GM19468 (cell line): ENCODE data around the gene MED12L.

ENCODE experiments used
- ATAC-seq: cut with Tn5 transposase; IDR thresholded peaks from one replicate; pipeline ENCODE4 v1.9.1; 2021; ENCODE audit warnings: mild to moderate bottlenecking, moderate library complexity, moderate number of reproducible peaks; ENCODE audit not compliant: unreplicated experiment; ENCODE audit errors: extremely low read depth

Gene MED12L

DNA sequence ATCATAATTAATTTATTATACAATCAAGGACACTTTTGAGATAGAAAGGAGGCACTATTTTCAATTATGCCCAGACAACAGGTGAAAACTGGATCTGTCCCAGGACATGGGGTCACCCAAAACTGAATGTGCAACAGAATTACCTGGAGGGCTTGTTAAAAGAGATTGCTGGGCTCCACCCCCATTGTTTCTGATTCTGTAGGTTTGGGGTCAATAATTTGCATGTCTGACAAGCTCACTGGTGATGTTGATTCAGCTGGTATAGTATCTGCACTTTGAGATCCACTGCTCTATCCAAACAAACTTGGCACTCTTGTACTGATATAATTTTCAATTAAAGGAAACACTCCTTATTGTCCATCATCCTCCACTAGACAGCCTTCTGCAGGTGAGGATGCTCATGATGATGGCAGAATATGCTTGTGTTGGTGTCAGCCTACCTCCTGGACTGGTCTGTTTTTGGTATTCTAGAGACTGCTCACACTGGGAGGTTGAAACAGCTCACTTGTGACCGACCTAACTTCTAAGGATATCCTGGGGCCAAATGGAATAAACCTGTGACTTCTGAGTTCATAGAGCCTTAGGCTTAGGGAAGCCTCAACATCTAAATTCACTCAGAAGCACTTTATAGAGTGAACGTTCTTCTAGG lies 190.7 kb downstream of the MED12L start:
- ATAC-seq: no peak

GRCh38 chr3:151276687-151277042 lies 191.2 kb downstream of the MED12L start:
- no peak for ATAC-seq

DNA sequence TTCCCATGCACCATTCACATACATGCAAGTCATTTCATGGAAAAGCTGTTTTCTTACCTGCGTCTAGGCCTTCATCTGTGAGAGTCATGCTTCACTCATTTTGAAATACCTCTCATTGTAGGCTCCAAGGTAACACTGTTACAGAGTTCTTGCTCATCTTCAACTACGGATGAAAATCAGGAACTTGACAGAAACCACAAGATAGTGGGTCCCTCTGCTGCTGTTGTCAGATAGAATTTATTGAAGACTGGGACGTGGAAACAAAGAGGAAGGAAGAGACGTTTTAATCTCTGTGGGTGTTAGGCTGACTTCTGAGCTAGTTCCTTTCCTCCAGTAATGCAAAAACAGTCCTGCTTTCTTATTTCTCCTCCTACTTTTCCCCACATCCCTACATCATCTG lies 192.8 kb downstream of the MED12L start, which contains the start of gene P2RY14:
Gene P2RY14 (minus strand): TSS at position 313 of the 400 bp plus-strand sequence. CDS start 64,226 bp downstream, outside the sequence.
- no peak for ATAC-seq

GRCh38 chr3:151281671-151282324 lies 196.3 kb downstream of the MED12L start:
- no peak for ATAC-seq

DNA sequence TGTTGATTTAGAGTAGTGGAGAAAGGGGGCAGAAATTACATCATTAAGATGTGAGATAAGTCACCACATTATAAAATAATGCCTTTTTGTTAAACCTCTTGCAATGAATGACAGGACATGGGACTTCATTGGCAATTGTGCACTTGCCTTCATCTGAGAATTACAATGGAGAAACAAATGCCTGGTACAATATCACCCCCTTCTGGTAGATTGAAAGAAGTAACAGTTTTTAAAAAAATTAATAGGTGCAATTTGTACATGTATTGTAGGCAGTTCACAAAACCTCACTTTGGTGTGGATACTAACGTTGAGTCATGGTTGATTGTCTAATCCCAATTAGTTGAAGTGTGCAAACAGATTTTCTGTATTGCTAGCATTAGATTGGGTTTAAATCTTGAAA lies 197.5 kb downstream of the MED12L start:
- no peak for ATAC-seq

- no peak for ATAC-seq
Observed at GRCh38 chr3:151283387-151283786, 197.9 kb downstream of the MED12L start.

DNA sequence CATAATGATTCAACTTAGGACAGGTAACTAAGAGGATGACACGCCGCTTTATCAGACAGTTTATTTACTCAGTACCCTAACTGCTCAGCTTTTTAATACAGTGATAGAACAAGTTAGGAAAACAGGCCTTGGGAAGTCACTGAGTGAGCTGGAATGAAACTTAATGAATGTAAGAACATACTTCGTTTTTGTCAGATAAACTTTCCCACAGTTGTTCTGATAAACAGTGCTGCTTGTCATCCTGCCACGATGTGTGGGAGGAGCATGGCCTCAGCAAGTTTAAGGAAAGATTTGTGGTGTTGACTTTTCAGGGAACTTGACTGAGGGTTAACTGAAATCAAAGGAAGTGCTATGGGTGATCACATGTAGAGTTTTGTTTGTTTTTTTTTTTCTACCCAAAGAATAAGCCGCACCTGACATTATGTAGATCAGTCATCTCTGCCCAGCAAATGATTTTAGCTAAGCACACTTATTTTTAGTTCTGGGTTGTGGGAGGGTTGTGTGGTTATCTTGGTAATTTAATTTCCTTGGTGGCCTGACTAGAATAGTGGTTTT lies 198.5 kb downstream of the MED12L start:
- ATAC-seq: no peak

DNA sequence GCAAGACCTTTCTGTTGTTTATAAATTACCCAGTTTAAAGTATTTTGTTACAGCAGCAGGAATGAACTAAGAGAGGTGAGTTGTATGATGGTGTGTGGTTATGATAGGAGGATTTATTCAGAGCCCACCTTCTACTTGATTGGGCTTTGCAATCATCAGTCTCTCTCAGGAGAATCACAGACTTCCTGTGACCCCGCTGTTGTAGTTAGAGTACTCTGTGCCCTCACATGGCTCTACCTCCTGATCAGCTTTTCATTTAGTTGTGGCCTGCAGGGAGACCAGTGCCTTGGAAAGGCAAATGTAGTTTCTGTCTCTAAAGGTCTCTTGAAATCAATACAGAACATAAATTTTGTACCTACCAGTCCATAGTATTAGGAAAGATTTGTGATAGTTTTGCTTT lies 200.5 kb downstream of the MED12L start:
- no peak for ATAC-seq

- no peak for ATAC-seq
Observed at GRCh38 chr3:151289445-151289844, 204.0 kb downstream of the MED12L start.

DNA sequence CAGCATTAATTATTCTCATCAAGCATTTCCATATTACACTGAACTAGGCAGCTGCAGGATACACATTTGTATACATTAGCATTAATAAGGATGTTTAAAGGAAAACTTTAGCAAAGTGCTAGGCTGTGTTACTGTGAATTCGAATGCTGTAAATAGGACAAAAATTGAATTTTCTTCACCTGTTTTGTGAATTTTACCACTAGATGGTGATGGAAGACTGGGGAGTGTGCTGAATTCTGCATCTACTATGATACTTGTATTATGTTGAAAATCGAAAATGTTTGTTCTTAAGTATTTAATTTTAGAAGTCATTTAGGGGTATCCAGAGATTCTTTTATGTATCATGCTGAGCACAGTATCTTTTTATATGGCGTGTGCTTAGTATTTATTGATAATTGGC lies 205.2 kb downstream of the MED12L start:
- ATAC-seq: no peak

DNA sequence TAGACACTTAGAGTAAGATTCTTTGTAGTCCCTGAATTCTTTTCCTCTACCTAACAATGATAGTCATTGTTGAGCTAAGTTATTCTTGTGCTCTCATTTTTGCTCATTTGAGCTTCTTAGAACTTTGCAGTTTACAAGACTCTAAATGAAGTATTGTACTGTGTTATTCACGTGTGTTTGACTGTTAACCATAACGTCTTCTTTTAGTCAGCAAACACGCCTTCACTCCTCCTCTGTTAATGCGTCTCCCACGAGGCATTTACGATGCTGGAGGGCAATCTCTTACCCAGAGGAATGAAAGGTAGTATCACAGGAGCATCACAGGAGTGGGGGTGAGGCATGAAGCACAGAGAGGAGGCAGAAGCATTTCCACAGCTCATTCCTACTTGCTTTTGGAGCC lies 207.7 kb downstream of the MED12L start:
- no peak for ATAC-seq

- no peak for ATAC-seq
Observed at GRCh38 chr3:151296226-151296625, 210.8 kb downstream of the MED12L start.

GRCh38 chr3:151297429-151297828 lies 212.0 kb downstream of the MED12L start:
- ATAC-seq: no peak

DNA sequence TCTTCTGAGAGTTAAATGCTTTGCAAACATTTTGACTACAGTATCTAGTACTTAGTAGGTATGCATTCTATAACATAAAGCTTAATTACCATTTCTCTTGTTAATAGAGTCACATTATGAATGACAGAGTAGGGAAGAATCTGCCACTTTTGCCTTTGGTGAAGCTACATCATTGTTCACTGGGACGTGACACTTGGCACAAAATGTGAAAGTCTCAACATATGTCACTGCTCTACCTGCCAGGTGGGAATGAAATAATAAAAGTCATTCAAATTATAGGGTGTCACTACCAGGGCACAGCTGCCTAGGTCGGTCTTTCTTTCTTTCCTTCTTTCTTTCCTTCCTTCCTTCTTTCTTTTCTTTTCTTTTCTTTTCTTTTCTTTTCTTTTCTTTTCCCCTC lies 213.5 kb downstream of the MED12L start:
- ATAC-seq: no peak

- no peak for ATAC-seq
Observed at GRCh38 chr3:151300539-151300938, 215.1 kb downstream of the MED12L start.

- no peak for ATAC-seq
Observed at GRCh38 chr3:151301787-151302186, 216.3 kb downstream of the MED12L start.

GRCh38 chr3:151303751-151304150 lies 218.3 kb downstream of the MED12L start:
- ATAC-seq: no peak

DNA sequence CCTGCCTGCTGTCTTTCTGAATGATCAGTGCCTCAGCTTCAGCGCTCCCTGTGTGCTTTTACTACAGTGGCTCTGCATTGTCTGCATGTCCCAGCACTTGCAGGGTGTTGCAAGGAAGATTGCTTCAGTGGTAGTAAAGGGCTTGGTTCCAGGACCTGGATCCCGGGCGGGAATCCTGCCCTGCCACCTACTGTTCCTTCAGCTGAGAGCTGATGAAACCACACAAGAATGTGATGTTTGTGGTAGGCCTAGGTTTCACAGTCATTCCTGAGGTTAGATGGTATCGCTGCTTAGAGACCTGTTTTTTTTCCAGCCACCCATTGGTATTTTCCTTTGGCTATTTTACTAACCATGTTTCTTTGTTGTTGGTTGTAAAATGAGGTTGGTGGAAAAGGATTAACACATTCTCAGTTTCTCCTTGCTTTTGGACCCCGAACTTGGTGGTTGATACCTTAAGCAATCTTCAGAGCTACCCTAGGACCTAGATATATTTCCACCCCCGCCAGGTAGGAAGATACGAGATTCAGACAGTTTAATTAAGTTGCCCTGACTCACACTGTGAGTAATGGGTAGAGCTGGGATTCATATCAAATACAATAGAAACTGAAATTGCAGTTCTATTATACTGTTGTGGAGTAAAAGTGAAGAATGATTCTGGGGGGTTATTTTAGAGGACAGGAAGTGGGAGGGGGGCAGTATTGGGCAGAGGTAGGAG lies 219.8 kb downstream of the MED12L start:
- ATAC-seq: no peak

DNA sequence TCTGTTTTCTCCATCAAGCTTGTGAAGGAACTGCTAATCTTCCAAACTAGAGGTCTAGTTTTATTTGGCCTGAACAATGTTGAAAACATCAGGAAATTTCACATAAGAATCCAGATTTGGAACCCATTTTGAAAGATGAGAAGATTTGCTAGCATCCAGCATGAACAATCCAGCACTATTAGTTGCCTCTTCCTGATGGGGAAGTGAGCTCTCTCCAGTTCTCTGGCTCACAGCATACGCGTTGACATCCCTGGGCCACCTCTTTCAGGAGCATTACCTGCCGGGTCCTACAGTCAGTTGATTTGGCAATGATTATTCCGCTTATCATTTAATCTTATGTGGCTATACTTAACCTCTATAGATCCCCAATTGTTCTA lies 220.3 kb downstream of the MED12L start:
- no peak for ATAC-seq

DNA sequence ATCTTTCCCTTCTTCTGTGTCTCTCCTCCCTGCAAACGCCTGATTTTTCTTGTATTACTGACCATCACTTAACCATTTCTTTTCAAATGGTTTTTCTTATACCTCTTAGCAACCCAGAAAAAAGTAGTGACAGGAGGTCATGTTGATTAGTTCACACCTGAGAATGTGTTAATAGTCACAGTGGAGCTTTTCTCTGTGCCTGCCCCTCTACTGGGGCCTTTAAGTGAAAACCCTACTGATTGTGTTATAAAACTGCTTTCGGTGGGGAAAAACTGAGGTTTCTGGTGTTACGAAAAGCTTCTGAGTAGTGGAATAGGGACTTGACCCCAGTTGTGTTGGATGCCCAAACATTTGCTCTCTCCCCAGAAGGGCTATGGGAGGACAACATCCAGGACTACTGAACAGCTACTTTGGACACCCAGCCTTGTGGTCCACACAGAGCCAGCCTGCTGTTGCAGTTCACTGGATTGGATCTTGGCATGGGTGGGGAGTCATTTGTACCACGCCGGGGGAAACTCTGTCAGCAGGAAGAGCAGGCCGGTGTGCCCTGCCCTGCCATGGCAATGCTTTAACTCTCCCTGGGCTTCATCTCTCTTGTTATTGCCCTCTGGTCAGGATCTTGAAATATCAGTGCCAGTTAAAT lies 220.8 kb downstream of the MED12L start:
- no peak for ATAC-seq

- no peak for ATAC-seq
Observed at GRCh38 chr3:151307131-151307530, 221.7 kb downstream of the MED12L start.
